ENCODE data around the gene BRF1. TPM values are rescaled to one million over a fixed set of nuclear protein-coding genes. Genes with fewer than 3 reads are reported as not detected.

BRF1 gene
- total and polyA plus RNA-seq, 2 of the 13 experiments (the other 11 are each of a cell fraction or from before 2014, with no cell fraction given), result 5.1 to 11.0 TPM

- Histone ChIP-seq H3K9ac (ENCODE audit: insufficient read depth, low read depth, low read length) (no peak overlapping the region), H2AFZ (ENCODE audit: low read length) (no peak overlapping the region), H3K27me3 (ENCODE audit: control insufficient read depth in 1 of 2, insufficient read depth in 2 of 2, low read length in 2 of 2) (peaks cover 19 to 84% of the 10 kb centered on the region in 2 experiments), H3K4me3 (replicated peaks in 1 of 3; ENCODE audit: insufficient read depth in 1 of 3, low read depth in 2 of 3, low read length in 3 of 3) (no peak overlapping the region), H4K20me1 (ENCODE audit: insufficient read depth, low read length) (0 out of 2 replicates have a peak, but pooled peaks cover 3% of the 10 kb centered on the region), H3K4me2 (ENCODE audit: low read depth, low read length) (no peak overlapping the region), H3K36me3 (replicated peaks in 1 of 2; ENCODE audit: control insufficient read depth in 1 of 2, insufficient read depth in 2 of 2, low read length in 2 of 2) (no peaks in the 10 kb centered on the region), H3K4me1 (ENCODE audit: insufficient read depth, low read length) (peaks cover 19% of the 10 kb centered on the region; the same call in 1 of the 2 replicates), H3K79me2 (ENCODE audit: insufficient read depth, low read length) (no peaks in the 10 kb centered on the region), H3K27ac (ENCODE audit: extremely low read length, insufficient read depth, low read length) (no peak overlapping the region), H3K9me3 (ENCODE audit: low read length) (no peaks in the 10 kb centered on the region)
- ATAC-seq (no peak), FAIRE-seq (no peak), DNase-seq (ENCODE audit: low spot score) (no peak)
- in situ Hi-C loops (cut with HindIII; ENCODE audit: extremely low pct_ligation_motif_present, low pct_unique_long_range_greater_than_20kb), result no loop called here
- intact Hi-C loops (cut with micrococcal nuclease; ENCODE audit: unreplicated experiment), result no loop called here
- POLR2A ChIA-PET, result no interaction called here
- BruUV-seq (replicated peaks), result no TSS peak
- no peak for TF ChIP-seq ZMAT5 (CRISPR knock-in tag; IDR thresholded peaks at IDR 0.05; ENCODE audit: borderline replicate concordance, low read depth)
- 0 out of 2 replicates have a peak, but pooled peaks have one; percentile 19 for TF ChIP-seq HNRNPL (IDR thresholded peaks at IDR 0.05; ENCODE audit: low read depth, low read length)
- CTCF ChIA-PET (ENCODE audit: low intra/inter-chr PET ratio, low total read pairs), result no interaction called here
- 29% methylated on average over 10 of the region's 19 CpGs for WGBS (ENCODE audit: low lambda C conversion rate)
Measured at GRCh38 chr14:105178069-105178867, 122.5 kb downstream of the BRF1 start.

DNA sequence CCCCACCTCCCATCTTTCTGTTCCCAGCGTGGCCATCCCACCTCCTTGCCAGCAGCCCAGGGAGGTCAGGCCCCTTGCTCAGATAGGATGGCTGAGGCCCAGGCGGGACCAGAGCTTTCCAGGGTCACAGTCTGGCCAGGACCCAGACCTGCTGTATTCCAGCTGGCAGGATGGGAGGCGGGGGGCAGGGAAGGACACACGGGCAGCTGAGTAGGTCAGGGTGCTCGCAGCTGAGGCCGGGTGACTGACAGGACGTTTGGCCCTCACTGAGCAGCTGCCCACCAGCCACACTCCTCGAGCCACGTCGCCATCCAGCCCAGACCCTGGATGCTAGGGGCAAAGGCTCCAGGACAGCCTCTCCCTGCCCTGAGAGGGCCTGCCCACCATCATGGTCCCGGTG is 123.7 kb downstream of the BRF1 start:
- Histone ChIP-seq H3K27ac (ENCODE audit: extremely low read length, insufficient read depth, low read length) (no peak overlapping the region), H4K20me1 (ENCODE audit: insufficient read depth, low read length) (0 out of 2 replicates have a peak, but pooled peaks cover 3% of the 10 kb centered on the region), H2AFZ (ENCODE audit: low read length) (no peak overlapping the region), H3K4me3 (replicated peaks in 1 of 3; ENCODE audit: insufficient read depth in 1 of 3, low read depth in 2 of 3, low read length in 3 of 3) (no peak overlapping the region), H3K79me2 (ENCODE audit: insufficient read depth, low read length) (no peaks in the 10 kb centered on the region), H3K4me1 (ENCODE audit: insufficient read depth, low read length) (peaks cover 14% of the 10 kb centered on the region; the same call in 1 of the 2 replicates), H3K9ac (ENCODE audit: insufficient read depth, low read depth, low read length) (no peak overlapping the region), H3K9me3 (ENCODE audit: low read length) (no peaks in the 10 kb centered on the region), H3K4me2 (ENCODE audit: low read depth, low read length) (no peak overlapping the region), H3K36me3 (replicated peaks in 1 of 2; ENCODE audit: control insufficient read depth in 1 of 2, insufficient read depth in 2 of 2, low read length in 2 of 2) (no peaks in the 10 kb centered on the region), H3K27me3 (ENCODE audit: control insufficient read depth in 1 of 2, insufficient read depth in 2 of 2, low read length in 2 of 2) (peaks cover 23 to 87% of the 10 kb centered on the region in 2 experiments)
- ChIA-PET CTCF (ENCODE audit: low intra/inter-chr PET ratio, low total read pairs) (no interaction called here), POLR2A (no interaction called here)
- in situ Hi-C loops (cut with HindIII; ENCODE audit: extremely low pct_ligation_motif_present, low pct_unique_long_range_greater_than_20kb) (no loop called here), intact Hi-C loops (cut with micrococcal nuclease; ENCODE audit: unreplicated experiment) (no loop called here)
- 0% methylated on average over 1 of the region's 11 CpGs for WGBS (ENCODE audit: low lambda C conversion rate)
- FAIRE-seq (no peak), ATAC-seq (no peak), DNase-seq (ENCODE audit: low spot score) (no peak)
- TF ChIP-seq ZNF629 (CRISPR knock-in tag; conservative IDR thresholded peaks at IDR 0.05), result peak; percentile 83
- 0 out of 2 replicates have a peak, but pooled peaks have one; percentile 28 for TF ChIP-seq ZMYM3 (CRISPR knock-in tag; IDR thresholded peaks at IDR 0.05)
- TF ChIP-seq KLF11 (CRISPR knock-in tag; IDR thresholded peaks at IDR 0.05), result no peak
- BruUV-seq (replicated peaks), result no TSS peak

All from HepG2 (cell line).